Activated naive CD4-positive, alpha-beta T cell treated with anti-CD3 and anti-CD28 coated beads, Interleukin-2, amount 50 U/mL, for 16 hours (primary cell): Measurements from ENCODE around the gene GON4L.
"Not testable (repeated sequence)": the region's sequence is repeated elsewhere in the genome, so short reads cannot be mapped to it uniquely, and the experiment has no call there.

ENCODE experiments used
- DNase-seq: peaks from one replicate; pipeline ENCODE4 v3.0.0-alpha.2; 2020

Gene GON4L, protein sequence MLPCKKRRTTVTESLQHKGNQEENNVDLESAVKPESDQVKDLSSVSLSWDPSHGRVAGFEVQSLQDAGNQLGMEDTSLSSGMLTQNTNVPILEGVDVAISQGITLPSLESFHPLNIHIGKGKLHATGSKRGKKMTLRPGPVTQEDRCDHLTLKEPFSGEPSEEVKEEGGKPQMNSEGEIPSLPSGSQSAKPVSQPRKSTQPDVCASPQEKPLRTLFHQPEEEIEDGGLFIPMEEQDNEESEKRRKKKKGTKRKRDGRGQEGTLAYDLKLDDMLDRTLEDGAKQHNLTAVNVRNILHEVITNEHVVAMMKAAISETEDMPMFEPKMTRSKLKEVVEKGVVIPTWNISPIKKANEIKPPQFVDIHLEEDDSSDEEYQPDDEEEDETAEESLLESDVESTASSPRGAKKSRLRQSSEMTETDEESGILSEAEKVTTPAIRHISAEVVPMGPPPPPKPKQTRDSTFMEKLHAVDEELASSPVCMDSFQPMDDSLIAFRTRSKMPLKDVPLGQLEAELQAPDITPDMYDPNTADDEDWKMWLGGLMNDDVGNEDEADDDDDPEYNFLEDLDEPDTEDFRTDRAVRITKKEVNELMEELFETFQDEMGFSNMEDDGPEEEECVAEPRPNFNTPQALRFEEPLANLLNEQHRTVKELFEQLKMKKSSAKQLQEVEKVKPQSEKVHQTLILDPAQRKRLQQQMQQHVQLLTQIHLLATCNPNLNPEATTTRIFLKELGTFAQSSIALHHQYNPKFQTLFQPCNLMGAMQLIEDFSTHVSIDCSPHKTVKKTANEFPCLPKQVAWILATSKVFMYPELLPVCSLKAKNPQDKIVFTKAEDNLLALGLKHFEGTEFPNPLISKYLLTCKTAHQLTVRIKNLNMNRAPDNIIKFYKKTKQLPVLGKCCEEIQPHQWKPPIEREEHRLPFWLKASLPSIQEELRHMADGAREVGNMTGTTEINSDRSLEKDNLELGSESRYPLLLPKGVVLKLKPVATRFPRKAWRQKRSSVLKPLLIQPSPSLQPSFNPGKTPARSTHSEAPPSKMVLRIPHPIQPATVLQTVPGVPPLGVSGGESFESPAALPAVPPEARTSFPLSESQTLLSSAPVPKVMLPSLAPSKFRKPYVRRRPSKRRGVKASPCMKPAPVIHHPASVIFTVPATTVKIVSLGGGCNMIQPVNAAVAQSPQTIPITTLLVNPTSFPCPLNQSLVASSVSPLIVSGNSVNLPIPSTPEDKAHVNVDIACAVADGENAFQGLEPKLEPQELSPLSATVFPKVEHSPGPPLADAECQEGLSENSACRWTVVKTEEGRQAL (N-terminal part only)

GRCh38 chr1:155856975-155857930, at the start of gene GON4L:
GON4L (minus strand) TSS chr1:155857214; CDS start chr1:155853780, 3,434 bp downstream.
- DNase-seq: peak; percentile 87

DNA sequence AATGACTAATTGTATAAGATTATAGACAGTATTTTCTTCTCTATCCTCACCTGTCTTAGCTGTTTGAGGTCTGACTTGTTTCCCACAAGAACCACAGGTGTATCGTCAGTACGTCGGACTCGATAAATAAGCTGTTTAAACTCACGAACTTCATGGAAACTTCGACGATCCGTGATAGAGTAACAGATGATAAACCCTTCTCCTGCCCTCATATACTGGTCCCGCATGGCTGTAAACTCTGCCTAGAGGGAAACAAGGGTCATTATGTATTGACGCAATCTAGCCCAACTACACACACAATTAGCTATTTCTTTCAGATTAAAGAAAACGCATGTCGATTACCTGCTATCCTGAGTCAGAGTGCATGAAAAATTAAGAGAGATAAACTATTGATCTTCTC, 47.2 kb upstream of the GON4L start:
- no peak for DNase-seq

DNA sequence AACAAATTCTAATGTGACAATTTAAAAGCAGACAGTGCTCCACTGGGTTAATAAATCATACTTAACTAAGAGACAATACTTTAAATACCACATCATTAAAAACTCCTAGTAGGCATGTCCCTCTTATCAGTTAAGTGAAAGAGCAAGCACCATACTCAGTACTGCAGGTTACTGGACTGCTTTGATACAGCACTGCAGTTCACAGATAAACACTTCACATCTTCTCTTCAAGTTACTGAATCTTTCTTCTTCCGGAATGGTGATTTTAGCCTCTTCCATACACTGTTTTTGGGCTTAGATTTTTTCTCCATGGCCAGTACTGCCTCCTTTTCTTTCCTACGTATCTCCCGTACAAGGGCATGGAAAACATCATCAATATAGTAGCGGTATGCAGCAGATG, 43.1 kb upstream of the GON4L start:
- no peak for DNase-seq

DNA sequence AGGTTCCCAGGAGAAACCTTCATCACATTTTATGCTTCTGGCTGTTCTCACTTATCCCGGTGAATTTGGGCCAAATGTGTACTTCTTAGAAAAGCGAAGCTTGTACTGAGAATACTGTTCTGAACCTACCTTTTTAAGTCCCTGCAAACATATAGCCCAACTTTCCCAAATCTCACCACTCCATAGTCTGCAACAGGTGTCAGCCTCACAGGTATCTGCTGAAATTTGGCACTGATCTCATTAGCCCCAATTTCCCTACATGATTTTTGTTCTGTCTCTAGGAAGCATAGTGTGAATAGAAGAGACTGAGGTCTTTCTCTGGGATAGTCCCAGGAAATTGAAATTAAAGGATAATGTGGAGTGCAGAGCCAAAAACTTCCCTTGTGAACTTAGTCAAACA, 42.7 kb upstream of the GON4L start:
- no peak for DNase-seq

DNA sequence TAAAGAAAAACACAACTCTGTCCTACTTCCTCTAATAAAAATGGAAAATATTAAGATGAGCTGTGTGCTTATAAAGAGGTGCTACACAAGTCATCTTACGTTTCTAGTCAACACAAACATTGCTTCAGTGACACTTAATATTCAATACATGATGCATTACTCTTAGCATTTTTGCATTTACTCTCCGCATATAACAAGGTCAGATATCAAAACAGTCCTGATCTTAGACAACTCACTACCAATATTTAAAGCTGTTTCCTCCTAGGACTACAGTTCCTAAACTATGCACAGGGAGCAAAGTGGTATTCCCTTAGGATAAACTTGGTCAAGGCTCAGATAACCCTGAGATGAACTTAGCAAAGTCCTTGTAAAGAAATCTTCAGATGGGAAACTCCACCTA, 41.9 kb upstream of the GON4L start:
- no peak for DNase-seq

- no peak for DNase-seq
Observed at GRCh38 chr1:155897746-155898145, 40.7 kb upstream of the GON4L start.

DNA sequence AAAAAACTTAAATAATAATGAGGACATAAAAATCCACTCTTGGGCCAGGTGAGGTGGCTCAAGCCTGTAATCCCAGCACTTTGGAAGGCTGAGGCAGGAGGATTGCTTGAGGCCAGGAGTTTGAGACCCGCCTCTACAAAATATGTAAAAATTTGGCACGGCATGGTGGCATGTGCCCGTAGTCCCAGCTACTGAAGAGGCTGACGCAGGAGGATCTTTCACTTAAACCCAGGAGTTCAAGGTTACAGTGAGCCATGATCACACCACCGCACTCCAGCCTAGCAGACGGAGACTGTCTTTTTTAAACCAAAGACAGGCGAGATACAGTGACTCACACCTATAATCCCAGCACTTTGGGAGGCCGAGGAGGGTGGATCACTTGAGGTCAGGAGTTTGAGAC, 39.5 kb upstream of the GON4L start:
- DNase-seq: not testable (repeated sequence)

DNA sequence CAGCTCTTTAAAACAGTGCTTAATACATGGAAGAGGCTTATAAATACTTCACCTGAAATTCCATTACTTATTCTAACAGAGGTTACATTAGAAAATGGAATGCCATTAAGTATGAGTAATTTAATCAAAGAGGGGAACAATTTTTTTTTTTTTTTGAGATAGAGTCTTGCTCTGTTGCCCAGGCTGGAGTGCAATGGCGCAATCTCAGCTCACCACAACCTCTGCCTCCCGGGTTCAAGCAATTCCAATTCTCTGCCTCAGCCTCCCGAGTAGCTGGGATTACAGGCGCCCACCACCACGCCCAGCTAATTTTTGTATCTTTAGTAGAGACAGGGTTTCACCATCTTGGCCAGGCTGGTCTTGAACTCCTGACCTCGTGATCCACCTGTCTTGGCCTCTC, 38.6 kb upstream of the GON4L start:
- DNase-seq: not testable (repeated sequence)

DNA sequence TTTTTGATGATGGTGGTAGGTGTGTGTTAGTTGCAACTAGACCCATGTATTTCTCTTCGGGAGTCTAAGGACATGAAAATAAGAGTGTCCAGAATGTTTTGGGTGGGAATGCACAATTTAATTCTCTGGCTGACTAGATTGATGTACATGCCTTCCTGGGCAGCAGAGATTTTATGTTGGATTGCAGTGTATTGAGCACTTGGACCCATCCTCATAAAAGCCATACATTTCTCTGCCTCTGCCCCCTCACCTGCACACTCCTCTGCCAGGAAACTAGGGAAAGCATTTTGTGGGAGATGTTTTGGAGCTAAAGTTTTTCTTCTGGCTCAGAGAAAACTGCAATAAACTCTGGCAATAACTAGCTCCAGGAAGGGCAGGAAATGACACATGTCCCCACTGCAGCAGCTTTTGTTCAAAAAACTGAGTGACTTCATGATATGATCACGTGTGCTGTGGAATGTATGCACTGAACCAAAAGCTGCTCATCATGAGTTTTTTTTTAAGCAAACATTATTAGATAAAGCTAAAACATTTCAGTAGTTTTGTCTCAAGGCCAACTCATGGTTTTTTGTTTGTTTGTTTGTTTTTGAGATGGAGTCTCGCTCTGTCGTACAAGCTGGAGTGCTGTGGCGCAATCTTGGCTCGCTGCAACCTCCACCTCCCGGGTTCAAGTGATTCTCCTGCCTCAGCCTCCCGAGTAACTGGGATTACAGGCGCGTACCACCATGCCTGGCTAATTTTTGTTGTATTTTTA, 36.6 kb upstream of the GON4L start:
- DNase-seq: no peak

DNA sequence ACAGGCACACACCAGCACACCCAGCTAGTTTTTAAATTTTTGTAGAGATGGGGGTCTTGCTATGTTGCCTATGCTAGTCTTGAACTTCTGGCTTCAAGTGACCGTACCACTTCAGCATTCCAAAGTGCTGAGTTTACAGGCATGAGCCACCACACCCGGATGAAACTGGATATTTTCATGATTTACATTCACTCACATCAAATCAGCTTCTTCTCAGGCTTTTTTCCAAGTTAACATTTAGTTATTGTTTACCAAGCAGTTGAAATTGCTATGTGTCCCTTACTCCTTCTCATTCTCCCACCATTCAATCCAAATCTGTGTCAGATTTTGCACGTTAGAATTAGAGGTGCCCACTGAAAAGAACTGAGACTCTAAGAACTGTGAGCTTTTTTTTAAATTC, 35.8 kb upstream of the GON4L start:
- DNase-seq: no peak

GRCh38 chr1:155890251-155890650, 33.2 kb upstream of the GON4L start:
- no peak for DNase-seq

- no peak for DNase-seq
Observed at GRCh38 chr1:155889566-155889965, 32.6 kb upstream of the GON4L start.

GRCh38 chr1:155888481-155888880, 31.5 kb upstream of the GON4L start:
- DNase-seq: no peak

DNA sequence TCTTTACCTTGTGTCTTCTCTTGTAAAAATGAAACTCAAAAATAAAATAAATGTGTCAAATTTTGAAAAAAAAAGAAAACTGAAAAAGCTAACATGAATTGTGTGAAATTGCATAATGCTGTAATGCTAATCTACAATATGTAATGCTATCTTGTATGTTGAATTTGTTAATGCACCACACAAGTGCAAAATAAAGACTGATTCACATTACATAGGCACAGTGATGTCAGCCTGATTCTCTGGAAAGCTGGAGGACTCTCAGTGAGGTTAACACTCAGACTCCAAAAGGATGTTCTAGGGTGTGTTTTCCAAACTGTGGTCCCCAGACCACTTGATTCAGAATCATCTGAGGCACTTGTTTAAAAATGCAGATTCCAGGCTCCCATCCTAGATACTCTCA, 28.0 kb upstream of the GON4L start:
- no peak for DNase-seq

- no peak for DNase-seq
Observed at GRCh38 chr1:155884031-155884960, 27.3 kb upstream of the GON4L start.

GRCh38 chr1:155882766-155883165, 25.8 kb upstream of the GON4L start:
- DNase-seq: no peak

- no peak for DNase-seq
Observed at GRCh38 chr1:155882235-155882634, 25.2 kb upstream of the GON4L start.

DNA sequence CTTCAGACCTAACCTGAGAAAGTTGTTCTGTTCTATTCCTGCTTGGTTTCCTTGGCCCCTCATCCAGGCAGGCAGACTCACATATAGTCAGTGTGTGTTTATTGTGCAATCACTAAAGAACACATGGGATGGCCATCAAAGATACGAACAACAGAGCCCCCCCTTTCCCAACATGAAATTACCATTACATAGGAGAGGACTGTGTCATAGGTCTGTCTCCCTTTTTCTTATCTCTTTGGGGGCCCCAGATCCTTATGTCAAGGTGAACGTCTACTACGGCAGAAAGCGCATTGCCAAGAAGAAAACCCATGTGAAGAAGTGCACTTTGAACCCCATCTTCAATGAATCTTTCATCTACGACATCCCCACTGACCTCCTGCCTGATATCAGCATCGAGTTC, 23.9 kb upstream of the GON4L start:
- no peak for DNase-seq

DNA sequence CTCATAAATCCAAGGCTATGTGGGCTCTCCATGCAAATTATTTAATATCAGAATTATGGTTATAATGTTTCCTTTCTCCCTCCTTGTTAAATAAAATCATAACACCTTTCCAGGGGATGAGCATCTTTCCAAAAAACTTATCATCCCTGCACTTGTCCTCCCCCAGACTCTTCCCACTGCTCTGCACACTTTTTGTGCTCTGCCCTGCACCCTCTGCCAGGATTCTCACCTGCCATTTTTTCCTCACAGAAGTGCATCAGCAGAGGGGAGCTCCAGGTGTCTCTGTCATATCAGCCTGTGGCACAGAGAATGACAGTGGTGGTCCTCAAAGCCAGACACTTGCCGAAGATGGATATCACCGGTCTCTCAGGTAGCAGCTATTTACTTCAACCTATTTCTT, 23.2 kb upstream of the GON4L start:
- no peak for DNase-seq

DNA sequence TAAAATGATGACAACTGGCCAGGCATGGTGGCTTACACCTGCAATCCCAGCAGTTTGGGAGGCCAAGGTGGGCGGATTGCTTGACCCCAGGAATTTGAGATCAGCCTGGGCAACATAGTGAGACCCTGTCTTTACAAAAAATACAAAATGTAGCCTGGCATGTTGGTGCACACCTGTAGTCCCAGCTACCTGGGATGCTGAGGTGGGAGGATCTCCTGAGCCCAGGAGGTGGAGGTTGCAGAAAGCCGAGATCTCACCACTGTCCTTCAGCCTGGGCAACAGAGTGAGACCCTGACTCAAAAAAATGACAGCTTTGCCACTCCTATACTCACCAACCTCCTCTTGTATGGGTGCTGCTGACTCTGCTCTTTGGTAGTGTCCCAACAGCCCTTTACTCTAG, 20.9 kb upstream of the GON4L start:
- no peak for DNase-seq
